Measurements from ENCODE around the gene MMP20. TPM values are rescaled to one million over a fixed set of nuclear protein-coding genes. Genes with fewer than 3 reads are reported as not detected.

The MMP20 gene
- total and polyA plus RNA-seq, 8 donors = not detected

DNA sequence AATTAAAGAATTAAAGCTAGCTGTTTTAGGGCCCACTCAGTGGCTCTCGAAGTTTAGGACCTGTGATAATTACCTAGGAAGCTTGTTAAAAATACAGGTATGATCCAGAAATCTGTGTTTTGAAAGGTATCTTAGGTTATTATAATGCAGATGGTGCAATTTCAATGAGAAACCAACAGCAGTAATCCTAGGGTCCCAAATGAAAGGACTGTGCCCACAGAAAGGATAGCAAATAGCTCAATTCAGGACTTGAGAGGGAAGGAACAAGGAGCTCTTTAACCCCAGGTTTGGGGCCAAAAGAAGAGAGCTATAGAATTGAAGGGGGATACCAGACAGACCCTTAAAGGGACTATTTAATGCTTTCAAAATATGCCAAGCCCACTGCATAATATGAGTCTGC, 11.7 kb downstream of the MMP20 start:
- Histone ChIP-seq H3K27me3 (no peaks in the 10 kb centered on the region), H3K4me1 (no peaks in the 10 kb centered on the region), H3K9me3 (no peaks in the 10 kb centered on the region), H3K27ac (peak overlapping the region in 1 of 4 donors; percentile 15), H3K4me3 (no peak overlapping the region), H3K36me3 (no peaks in the 10 kb centered on the region)
- TF ChIP-seq, protein P1, sequence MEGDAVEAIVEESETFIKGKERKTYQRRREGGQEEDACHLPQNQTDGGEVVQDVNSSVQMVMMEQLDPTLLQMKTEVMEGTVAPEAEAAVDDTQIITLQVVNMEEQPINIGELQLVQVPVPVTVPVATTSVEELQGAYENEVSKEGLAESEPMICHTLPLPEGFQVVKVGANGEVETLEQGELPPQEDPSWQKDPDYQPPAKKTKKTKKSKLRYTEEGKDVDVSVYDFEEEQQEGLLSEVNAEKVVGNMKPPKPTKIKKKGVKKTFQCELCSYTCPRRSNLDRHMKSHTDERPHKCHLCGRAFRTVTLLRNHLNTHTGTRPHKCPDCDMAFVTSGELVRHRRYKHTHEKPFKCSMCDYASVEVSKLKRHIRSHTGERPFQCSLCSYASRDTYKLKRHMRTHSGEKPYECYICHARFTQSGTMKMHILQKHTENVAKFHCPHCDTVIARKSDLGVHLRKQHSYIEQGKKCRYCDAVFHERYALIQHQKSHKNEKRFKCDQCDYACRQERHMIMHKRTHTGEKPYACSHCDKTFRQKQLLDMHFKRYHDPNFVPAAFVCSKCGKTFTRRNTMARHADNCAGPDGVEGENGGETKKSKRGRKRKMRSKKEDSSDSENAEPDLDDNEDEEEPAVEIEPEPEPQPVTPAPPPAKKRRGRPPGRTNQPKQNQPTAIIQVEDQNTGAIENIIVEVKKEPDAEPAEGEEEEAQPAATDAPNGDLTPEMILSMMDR (IDR thresholded peaks at IDR 0.05) = no peak
- no peak for ATAC-seq
- FAIRE-seq = no peak
- intact Hi-C loops (cut with DNase I) = no loop called here
- WGBS, 2 donors = 30 to 54% methylated on average over 1 of the region's 1 CpG
- DNase-seq = no peak

DNA sequence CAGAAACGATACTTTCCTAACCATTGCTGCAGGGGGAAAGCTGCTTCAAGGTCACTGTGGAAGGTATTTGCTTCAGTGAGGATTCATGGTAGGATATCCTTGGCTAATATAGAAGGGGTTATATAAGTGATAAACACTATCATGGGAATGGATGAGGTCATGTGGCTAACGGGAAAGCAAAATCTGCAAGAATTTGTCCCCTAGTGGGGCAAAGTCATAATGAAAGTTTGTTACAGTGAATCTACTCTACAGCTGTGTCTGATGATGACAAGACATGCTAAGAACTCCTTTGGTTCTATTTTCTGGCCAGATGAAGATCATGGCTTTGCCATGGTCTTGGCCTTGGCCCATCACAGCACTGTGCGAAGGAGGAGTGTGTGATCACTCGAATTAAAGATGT, 13.8 kb downstream of the MMP20 start:
- FAIRE-seq = no peak
- intact Hi-C loops (cut with DNase I) = no loop called here
- Histone ChIP-seq H3K27ac (no peak overlapping the region), H3K27me3 (no peaks in the 10 kb centered on the region), H3K4me3 (no peak overlapping the region), H3K4me1 (no peaks in the 10 kb centered on the region), H3K36me3 (no peaks in the 10 kb centered on the region), H3K9me3 (no peaks in the 10 kb centered on the region)
- TF ChIP-seq, protein P1 (IDR thresholded peaks at IDR 0.05) = no peak
- 62 to 75% methylated on average over 4 of the region's 4 CpGs for WGBS, 2 donors
- DNase-seq = no peak
- no peak for ATAC-seq

DNA sequence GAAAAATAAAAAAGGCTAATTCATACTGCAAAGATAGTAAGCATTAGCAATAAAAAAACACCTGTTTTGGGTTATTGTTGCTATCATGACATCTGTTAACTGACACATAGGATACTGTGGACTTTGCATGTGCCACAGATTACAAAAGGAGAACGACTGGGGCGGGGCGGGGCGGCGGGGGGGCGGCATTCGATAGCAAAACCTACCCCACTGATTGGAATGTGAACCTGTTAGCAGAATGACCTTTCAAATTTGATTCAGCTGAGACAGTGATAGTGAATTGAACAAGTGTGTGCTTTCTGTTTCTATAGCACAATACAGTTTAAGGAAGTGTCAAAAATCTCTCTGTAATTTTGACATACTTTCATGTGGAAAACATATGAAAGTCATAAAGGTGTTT, 14.9 kb downstream of the MMP20 start:
- no peak for ATAC-seq

DNA sequence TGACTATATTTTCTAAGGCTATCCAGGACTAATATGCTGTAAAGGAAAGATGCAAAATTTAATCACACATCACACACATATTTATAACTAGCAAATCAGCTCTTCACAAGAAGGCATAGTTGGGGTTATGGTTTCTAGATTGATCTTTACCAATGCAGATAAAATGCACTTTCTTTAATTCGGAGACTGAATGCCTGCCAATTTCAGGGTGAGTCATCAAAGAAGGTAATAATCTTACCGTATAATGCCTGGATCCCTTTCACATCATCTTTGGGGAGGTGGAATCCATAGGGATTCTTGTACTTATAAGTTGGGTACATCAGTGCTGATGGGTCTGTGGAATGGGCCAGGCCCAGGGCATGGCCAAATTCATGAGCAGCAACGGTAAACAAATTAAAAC, 16.4 kb downstream of the MMP20 start:
- no peak for FAIRE-seq
- no peak for DNase-seq
- WGBS, 2 donors = 66 to 81% methylated on average over 3 of the region's 3 CpGs
- Histone ChIP-seq H3K4me3 (no peak overlapping the region), H3K27ac (no peak overlapping the region), H3K27me3 (no peaks in the 10 kb centered on the region), H3K9me3 (no peaks in the 10 kb centered on the region), H3K4me1 (no peaks in the 10 kb centered on the region), H3K36me3 (no peaks in the 10 kb centered on the region)
- TF ChIP-seq, protein P1 (IDR thresholded peaks at IDR 0.05) = no peak
- ATAC-seq = no peak
- intact Hi-C loops (cut with DNase I) = no loop called here

More for the DNA sequence above, 14.9 kb downstream of the MMP20 start:
- no peaks in the 10 kb centered on the region for H3K9me3 ChIP-seq
- H3K4me3 ChIP-seq = no peak overlapping the region
- 38 to 41% methylated on average over 7 of the region's 7 CpGs for WGBS, 2 donors
- H3K27me3 ChIP-seq = no peaks in the 10 kb centered on the region
- TF ChIP-seq, protein P1 (IDR thresholded peaks at IDR 0.05) = no peak
- intact Hi-C loops (cut with DNase I) = no loop called here
- no peaks in the 10 kb centered on the region for H3K4me1 ChIP-seq
- H3K27ac ChIP-seq = no peak overlapping the region
- FAIRE-seq = no peak
- H3K36me3 ChIP-seq = no peaks in the 10 kb centered on the region
- DNase-seq = no peak

DNA sequence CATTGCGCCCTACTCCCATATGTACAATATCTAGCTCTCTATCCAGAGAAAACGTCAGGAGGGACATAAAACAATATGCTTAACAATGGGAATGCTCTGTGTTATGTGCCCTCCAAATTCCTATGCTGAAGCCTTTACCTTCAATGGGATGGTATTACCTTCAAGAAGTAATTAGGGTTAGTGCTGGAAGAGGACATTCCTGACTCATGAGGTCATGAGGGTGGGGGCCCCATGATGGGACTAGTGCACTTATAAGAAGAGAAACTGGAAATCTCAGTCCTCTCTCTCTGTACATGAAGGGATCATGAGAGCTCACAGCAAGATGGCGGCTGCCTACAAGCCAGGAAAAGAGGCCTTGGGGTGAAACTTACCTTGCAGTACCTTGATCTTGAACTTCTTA, 20.3 kb downstream of the MMP20 start:
- Histone ChIP-seq H3K9me3 (no peaks in the 10 kb centered on the region), H3K27ac (no peak overlapping the region), H3K36me3 (no peaks in the 10 kb centered on the region), H3K27me3 (no peaks in the 10 kb centered on the region), H3K4me3 (no peak overlapping the region), H3K4me1 (peaks cover 0 to 4% (median 0%) of the 10 kb centered on the region in 3 donors)
- FAIRE-seq = no peak
- intact Hi-C loops (cut with DNase I) = no loop called here
- WGBS, 2 donors = 62 to 77% methylated on average over 3 of the region's 3 CpGs
- TF ChIP-seq, protein P1 (IDR thresholded peaks at IDR 0.05) = no peak
- DNase-seq = no peak
- no peak for ATAC-seq

Data from pancreas (tissue), 10 donors.